OCI-LY3 (cell line): ENCODE results near the gene CCNB1.
"Not testable (repeated sequence)": the region's sequence is repeated elsewhere in the genome, so short reads cannot be mapped to it uniquely, and the experiment has no call there.

ENCODE experiments used
- H2AFZ ChIP-seq: fragments of 200-600, 300-600 bp; shearing (Covaris generic); 2 replicates; pipeline ENCODE4 v1.6.0; 2014; ENCODE audit warnings: antibody characterized with exemption, low read depth, low read length
- H3K27ac ChIP-seq: fragments of 200-600, 300-600 bp; sonication (generic); 2 replicates; pipeline ENCODE4 v1.5.1; 2014; ENCODE audit warnings: mild to moderate bottlenecking, low read length, moderate library complexity, mixed read lengths
- H3K27me3 ChIP-seq: fragments of 200-600, 300-600 bp; sonication (generic); 2 replicates; pipeline ENCODE4 v1.6.1; 2014; ENCODE audit warnings: low read depth, low read length, mixed read lengths
- H3K36me3 ChIP-seq: fragments of 200-600, 300-600 bp; sonication (generic); replicated peaks from 2 replicates; pipeline ENCODE3; 2014; ENCODE audit warnings: low read depth, low read length, mixed read lengths
- H3K4me1 ChIP-seq: fragments of 300-600, 200-600 bp; sonication (generic); 2 replicates; pipeline ENCODE4 v1.6.1; 2014; ENCODE audit warnings: low read length, mixed read lengths
- H3K4me2 ChIP-seq: fragments of 200-600, 300-600 bp; sonication (generic); 2 replicates; pipeline ENCODE4 v1.6.1; 2014; ENCODE audit warnings: low read length, mixed read lengths
- H3K4me3 ChIP-seq: fragments of 300-600, 200-600 bp; sonication (generic); 2 replicates; pipeline ENCODE4 v1.5.1; 2014; ENCODE audit warnings: antibody characterized with exemption, mild to moderate bottlenecking, low read length, moderate library complexity
- H3K79me2 ChIP-seq: fragments of 300-600, 200-600 bp; shearing (Covaris generic); 2 replicates; pipeline ENCODE4 v1.6.1; 2014; ENCODE audit warnings: mild to moderate bottlenecking, low read length, mixed read lengths
- H3K9ac ChIP-seq: fragments of 300-600, 200-600 bp; shearing (Covaris generic); 2 replicates; pipeline ENCODE4 v1.6.0; 2014; ENCODE audit warnings: mild to moderate bottlenecking, low read length, moderate library complexity
- H3K9me3 ChIP-seq: fragments of 200-600, 300-600 bp; shearing (Covaris generic); 2 replicates; pipeline ENCODE4 v1.6.1; 2014; ENCODE audit warnings: low read length, mixed read lengths; ENCODE audit not compliant: insufficient read depth
- H4K20me1 ChIP-seq: fragments of 200-600, 300-600 bp; sonication (generic); 2 replicates; pipeline ENCODE4 v1.6.1; 2016; ENCODE audit warnings: low read length, mixed read lengths; ENCODE audit not compliant: insufficient read depth
- CTCF ChIP-seq: fragments of 200-600, 300-600 bp; sonication (generic); IDR thresholded peaks from 2 replicates; pipeline ENCODE4 v1.5.1; 2014; ENCODE audit warnings: antibody characterized with exemption, low read length, low read depth
- EZH2phosphoT487 ChIP-seq: fragments of 200-600 bp; shearing (Covaris generic); IDR thresholded peaks from 2 replicates; pipeline ENCODE4 v1.6.1; 2018; ENCODE audit warnings: antibody characterized with exemption, mixed run types, low read depth

The CCNB1 gene

DNA sequence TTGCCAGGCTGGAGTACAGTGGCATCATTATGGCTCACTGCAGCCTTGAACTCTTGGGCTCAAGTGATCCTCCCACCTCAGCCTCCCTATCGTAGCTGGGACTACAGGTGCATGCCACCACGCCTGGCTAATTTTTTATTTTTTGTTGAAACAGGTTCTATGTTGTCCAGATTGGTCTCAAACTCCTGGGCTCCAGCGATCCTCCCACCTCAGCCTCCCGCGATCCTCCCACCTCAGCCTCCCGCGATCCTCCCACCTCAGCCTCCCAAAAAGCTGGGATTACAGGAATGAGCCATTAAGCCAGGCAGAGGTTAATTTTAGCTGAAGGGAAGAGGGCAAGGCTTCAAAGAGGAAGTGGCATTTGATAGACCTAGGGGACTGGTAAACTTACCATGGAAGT lies 32.8 kb upstream of the CCNB1 start:
- H4K20me1 ChIP-seq: no peaks in the 10 kb centered on the region
- H3K4me3 ChIP-seq: no peak overlapping the region
- no peaks in the 10 kb centered on the region for H3K9me3 ChIP-seq

DNA sequence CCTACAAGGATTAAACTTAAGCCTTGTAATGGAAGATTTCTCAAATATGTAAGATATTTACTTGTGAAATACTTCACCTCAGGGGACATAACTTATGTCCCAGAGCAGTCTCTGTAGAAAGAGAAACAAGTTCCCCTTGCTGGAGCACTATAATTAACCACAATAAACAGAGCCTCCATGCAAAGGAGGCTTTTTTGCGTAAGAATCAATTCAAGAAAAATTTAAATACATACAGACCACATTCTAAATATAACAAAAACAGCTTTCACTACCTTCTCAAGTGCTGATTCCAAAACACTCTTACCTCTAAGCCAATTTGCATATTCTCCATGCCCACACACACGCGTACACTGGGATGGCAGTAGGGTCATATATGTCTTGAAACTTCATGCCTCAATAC lies 30.7 kb upstream of the CCNB1 start:
- no peak overlapping the region for H3K4me3 ChIP-seq
- no peak overlapping the region for H3K4me2 ChIP-seq
- H3K79me2 ChIP-seq: no peaks in the 10 kb centered on the region
- no peaks in the 10 kb centered on the region for H3K36me3 ChIP-seq
- H3K27ac ChIP-seq: no peak overlapping the region
- no peaks in the 10 kb centered on the region for H3K9me3 ChIP-seq
- no peak overlapping the region for H3K9ac ChIP-seq
- no peaks in the 10 kb centered on the region for H3K4me1 ChIP-seq
- H4K20me1 ChIP-seq: no peaks in the 10 kb centered on the region
- H3K27me3 ChIP-seq: no peaks in the 10 kb centered on the region
- H2AFZ ChIP-seq: no peak overlapping the region
- TF ChIP-seq CTCF (no peak), EZH2phosphoT487 (no peak)

More for the DNA sequence above, 32.8 kb upstream of the CCNB1 start:
- TF ChIP-seq EZH2phosphoT487 (no peak), CTCF (no peak)
- no peak overlapping the region for H3K9ac ChIP-seq
- no peaks in the 10 kb centered on the region for H3K36me3 ChIP-seq
- no peaks in the 10 kb centered on the region for H3K27me3 ChIP-seq
- H3K79me2 ChIP-seq: no peaks in the 10 kb centered on the region
- no peaks in the 10 kb centered on the region for H3K4me1 ChIP-seq
- no peak overlapping the region for H3K4me2 ChIP-seq
- no peak overlapping the region for H3K27ac ChIP-seq
- no peak overlapping the region for H2AFZ ChIP-seq

DNA sequence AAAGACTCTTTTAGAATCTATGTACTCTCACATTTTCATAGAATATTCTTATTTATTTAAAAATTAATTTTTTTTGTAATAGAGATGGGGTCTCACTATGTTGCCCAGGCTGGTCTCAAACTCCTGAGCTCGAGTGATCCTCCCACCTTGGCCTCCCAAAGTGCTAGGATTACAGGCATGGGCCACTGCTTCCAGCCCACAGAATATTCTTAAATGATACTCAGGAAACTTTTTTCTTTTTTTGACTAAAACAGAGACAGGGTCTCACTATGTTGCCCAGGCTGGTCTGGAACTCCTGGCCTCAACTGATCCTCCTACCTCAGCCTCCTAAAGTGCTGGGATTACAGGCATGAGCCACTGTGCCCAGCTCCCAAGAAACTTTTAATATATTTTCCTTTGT lies 29.7 kb upstream of the CCNB1 start:
- not testable (repeated sequence) for H3K4me1 ChIP-seq, H3K9me3 ChIP-seq, H3K27me3 ChIP-seq, H3K9ac ChIP-seq, H2AFZ ChIP-seq, H3K79me2 ChIP-seq, H3K36me3 ChIP-seq, H3K4me3 ChIP-seq, H3K4me2 ChIP-seq, H4K20me1 ChIP-seq, H3K27ac ChIP-seq

GRCh38 chr5:69137807-69138206 lies 29.1 kb upstream of the CCNB1 start:
- Histone ChIP-seq H3K27ac (no peak overlapping the region), H3K36me3 (no peaks in the 10 kb centered on the region), H4K20me1 (no peaks in the 10 kb centered on the region), H3K79me2 (no peaks in the 10 kb centered on the region), H2AFZ (no peak overlapping the region), H3K9me3 (no peaks in the 10 kb centered on the region), H3K4me1 (no peaks in the 10 kb centered on the region), H3K9ac (no peak overlapping the region), H3K27me3 (no peaks in the 10 kb centered on the region), H3K4me2 (no peak overlapping the region), H3K4me3 (no peak overlapping the region)
- no peak for TF ChIP-seq CTCF
- TF ChIP-seq EZH2phosphoT487: no peak

DNA sequence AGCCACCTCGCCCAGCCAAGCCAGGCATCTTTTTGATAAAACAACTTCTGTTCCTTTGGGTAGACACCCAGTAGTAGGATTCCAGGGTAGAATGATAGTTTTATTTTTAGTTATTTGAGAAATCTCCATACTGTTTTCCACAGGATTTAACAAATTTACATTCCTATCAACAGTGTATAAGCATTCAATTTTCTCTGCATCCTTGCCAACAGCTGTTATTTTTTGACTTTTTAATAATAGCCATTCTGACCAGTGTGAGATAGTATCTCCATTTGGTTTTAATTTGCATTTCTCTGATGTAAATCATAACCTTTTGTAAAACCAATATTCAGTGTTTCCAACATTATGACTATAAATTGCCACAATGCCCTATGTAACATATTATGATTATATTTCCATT lies 28.2 kb upstream of the CCNB1 start:
- H4K20me1 ChIP-seq: no peaks in the 10 kb centered on the region
- H3K27ac ChIP-seq: no peak overlapping the region
- H3K9me3 ChIP-seq: no peaks in the 10 kb centered on the region
- no peaks in the 10 kb centered on the region for H3K4me1 ChIP-seq
- TF ChIP-seq CTCF (no peak), EZH2phosphoT487 (no peak)
- H3K27me3 ChIP-seq: no peaks in the 10 kb centered on the region
- H3K9ac ChIP-seq: no peak overlapping the region
- no peak overlapping the region for H2AFZ ChIP-seq
- H3K4me2 ChIP-seq: no peak overlapping the region
- no peaks in the 10 kb centered on the region for H3K36me3 ChIP-seq
- H3K4me3 ChIP-seq: no peak overlapping the region
- H3K79me2 ChIP-seq: no peaks in the 10 kb centered on the region

- H3K9ac ChIP-seq, H3K9me3 ChIP-seq, H3K27me3 ChIP-seq, H3K4me2 ChIP-seq, H3K36me3 ChIP-seq, H3K79me2 ChIP-seq, H2AFZ ChIP-seq, H3K4me1 ChIP-seq, H4K20me1 ChIP-seq, H3K4me3 ChIP-seq, H3K27ac ChIP-seq: not testable (repeated sequence)
Measured at GRCh38 chr5:69140239-69140638, 26.7 kb upstream of the CCNB1 start.
